SK-N-SH treated with all-trans-retinoic acid at 6 μM for 48 hours (cell line): ENCODE measurements around the gene FXR1.

Experiments used
- ATAC-seq: fragments of 200-7000 bp; cut with Tn5 transposase; 3 replicates; pipeline ENCODE4 v1.9.1; 2020; ENCODE audit warnings: mild to moderate bottlenecking, moderate library complexity
- ARNTL ChIP-seq: fragments of 450-650 bp; formaldehyde crosslinking; IDR thresholded peaks from 2 replicates; pipeline ENCODE4 v1.5.0; 2020; ENCODE audit warnings: low read depth, mild to moderate bottlenecking, moderate library complexity, borderline replicate concordance
- BACH2 ChIP-seq: fragments of 250-450 bp; sonication (Bioruptor Pico); IDR thresholded peaks from 2 replicates; pipeline ENCODE4 v1.9.0; 2021; ENCODE audit warnings: mild to moderate bottlenecking, borderline replicate concordance
- CREB5 ChIP-seq: fragments of 250-450 bp; sonication (Bioruptor Pico); IDR thresholded peaks from 2 replicates; pipeline ENCODE4 v1.5.1; 2020; ENCODE audit warnings: low read depth, mild to moderate bottlenecking, moderate library complexity
- CSDC2 ChIP-seq: fragments of 250-450 bp; sonication (Bioruptor Pico); IDR thresholded peaks from 2 replicates; pipeline ENCODE4 v1.5.0; 2020; ENCODE audit warnings: mild to moderate bottlenecking, moderate library complexity
- CSRNP3 ChIP-seq: fragments of 250-450 bp; sonication (Bioruptor Pico); IDR thresholded peaks from 2 replicates; pipeline ENCODE4 v1.5.1; 2021; ENCODE audit warnings: mild to moderate bottlenecking, moderate library complexity
- GLIS3 ChIP-seq: fragments of 250-450 bp; sonication (Bioruptor Pico); IDR thresholded peaks from 2 replicates; pipeline ENCODE4 v1.5.0; 2020; ENCODE audit warnings: mild to moderate bottlenecking, moderate library complexity
- ISL1 ChIP-seq: fragments of 250-450 bp; sonication (Bioruptor Pico); IDR thresholded peaks from 2 replicates; pipeline ENCODE4 v2.1.2; 2022; ENCODE audit warnings: mild to moderate bottlenecking, moderate library complexity
- OSR1 ChIP-seq: fragments of 250-450 bp; sonication (Bioruptor Pico); IDR thresholded peaks from 2 replicates; pipeline ENCODE4 v1.8.0; 2022; ENCODE audit warnings: moderate library complexity, mild to moderate bottlenecking, inconsistent platforms
- PATZ1 ChIP-seq: fragments of 250-450 bp; sonication (Bioruptor Pico); IDR thresholded peaks from 2 replicates; pipeline ENCODE4 v1.8.0; 2020; ENCODE audit warnings: mild to moderate bottlenecking, moderate library complexity, borderline replicate concordance
- POU6F1 ChIP-seq: fragments of 250-450 bp; sonication (Bioruptor Pico); IDR thresholded peaks from 2 replicates; pipeline ENCODE4 v1.8.0; 2021; ENCODE audit warnings: low read depth, mild to moderate bottlenecking, moderate library complexity, borderline replicate concordance
- PPARA ChIP-seq: fragments of 250-450 bp; sonication (Bioruptor Pico); IDR thresholded peaks from 2 replicates; pipeline ENCODE4 v1.5.0; 2020; ENCODE audit warnings: mild to moderate bottlenecking, borderline replicate concordance
- RARB ChIP-seq: fragments of 250-450 bp; sonication (Bioruptor Pico); IDR thresholded peaks from 2 replicates; pipeline ENCODE4 v1.8.0; 2021; ENCODE audit warnings: mild to moderate bottlenecking, moderate library complexity
- SNAI2 ChIP-seq: fragments of 250-450 bp; sonication (Bioruptor Pico); IDR thresholded peaks from 2 replicates; pipeline ENCODE4 v1.5.0; 2020; ENCODE audit warnings: mild to moderate bottlenecking, moderate library complexity
- TCF4 ChIP-seq: fragments of 250-450 bp; sonication (Bioruptor Pico); IDR thresholded peaks from 2 replicates; pipeline ENCODE4 v1.8.0; 2021; ENCODE audit warnings: mild to moderate bottlenecking, moderate library complexity, borderline replicate concordance
- TOX ChIP-seq: fragments of 250-450 bp; sonication (Bioruptor Pico); IDR thresholded peaks from 2 replicates; pipeline ENCODE4 v1.8.0; 2021; ENCODE audit warnings: mild to moderate bottlenecking, moderate library complexity, borderline replicate concordance
- TSHZ2 ChIP-seq: fragments of 250-450 bp; sonication (Bioruptor Pico); IDR thresholded peaks from 2 replicates; pipeline ENCODE4 v1.5.0; 2020; ENCODE audit warnings: mild to moderate bottlenecking, moderate library complexity
- ZC3H10 ChIP-seq: fragments of 250-450 bp; sonication (Bioruptor Pico); IDR thresholded peaks from 2 replicates; pipeline ENCODE4 v1.5.1; 2021; ENCODE audit warnings: mild to moderate bottlenecking, moderate library complexity
- ZFP30 ChIP-seq: fragments of 450-650 bp; formaldehyde crosslinking; IDR thresholded peaks from 2 replicates; pipeline ENCODE4 v1.5.0; 2022; ENCODE audit warnings: mild to moderate bottlenecking, moderate library complexity
- ZNF565 ChIP-seq: fragments of 450-650 bp; formaldehyde crosslinking; conservative IDR thresholded peaks from 2 replicates; pipeline ENCODE4 v1.5.0; 2020; ENCODE audit warnings: low read depth, mild to moderate bottlenecking, moderate library complexity
- ZNF8 ChIP-seq: fragments of 450-650 bp; formaldehyde crosslinking; IDR thresholded peaks from 2 replicates; pipeline ENCODE4 v1.5.0; 2020; ENCODE audit warnings: mild to moderate bottlenecking, moderate library complexity

Gene FXR1

GRCh38 chr3:180909369-180910127 lies 2.9 kb upstream of the FXR1 start:
- TF ChIP-seq PPARA (CRISPR knock-in tag) (no peak), GLIS3 (CRISPR knock-in tag) (no peak), CSDC2 (CRISPR knock-in tag) (no peak), ZNF8 (CRISPR knock-in tag) (no peak), ZC3H10 (CRISPR knock-in tag) (no peak)
- TF ChIP-seq, all 23 proteins: peak for 0
- ATAC-seq: no peak

GRCh38 chr3:180910823-180911222 lies 1.6 kb upstream of the FXR1 start:
- TF ChIP-seq CREB5 (CRISPR knock-in tag) (no peak), ZFP30 (no peak), ZC3H10 (CRISPR knock-in tag) (no peak), GLIS3 (CRISPR knock-in tag) (no peak), ARNTL (no peak), ISL1 (CRISPR knock-in tag) (no peak), CSRNP3 (CRISPR knock-in tag) (no peak), RARB (no peak), BACH2 (CRISPR knock-in tag) (no peak), OSR1 (no peak), POU6F1 (CRISPR knock-in tag) (no peak), TOX (CRISPR knock-in tag) (no peak), TSHZ2 (no peak), CSDC2 (CRISPR knock-in tag) (no peak), ZNF8 (CRISPR knock-in tag) (no peak), ZNF565 (CRISPR knock-in tag) (no peak), PATZ1 (no peak), PPARA (CRISPR knock-in tag) (no peak), TCF4 (CRISPR knock-in tag) (no peak), SNAI2 (CRISPR knock-in tag) (no peak)
- no peak for ATAC-seq

GRCh38 chr3:180911876-180912303 lies 580 bp upstream of the FXR1 start:
- peak; percentile 2 for ATAC-seq
- no peak for TF ChIP-seq CREB5 (CRISPR knock-in tag)
- TF ChIP-seq CSRNP3 (CRISPR knock-in tag): no peak
- no peak for TF ChIP-seq PATZ1
- no peak for TF ChIP-seq PPARA (CRISPR knock-in tag)
- no peak for TF ChIP-seq ZNF565 (CRISPR knock-in tag)
